Activated CD8-positive, alpha-beta memory T cell treated with anti-CD3 and anti-CD28 coated beads for 36 hours (primary cell): ENCODE measurements around the gene ELF3. TPM values are rescaled to one million over a fixed set of nuclear protein-coding genes. Genes with fewer than 3 reads are reported as not detected.
"Not testable (repeated sequence)": the region's sequence is repeated elsewhere in the genome, so short reads cannot be mapped to it uniquely, and the experiment has no call there.

ENCODE experiments used
- CTCF ChIA-PET: fragments of 350-600 bp; sonication (Branson Sonifier 250); formaldehyde crosslinking; loops from one replicate; lab custom pipeline; 2021; ENCODE audit warnings: antibody characterized with exemption; lab: Charles Lee
- POLR2A ChIA-PET: fragments of 350-600 bp; sonication (Branson Sonifier 250); formaldehyde crosslinking; loops from one replicate; lab custom pipeline; 2021; ENCODE audit warnings: antibody characterized with exemption; lab: Charles Lee
- total RNA-seq, 2 experiments: library from RNA; stranded (reverse); gene quantifications; one replicate each; pipeline ENCODE4 v1.2.3, GENCODE V29; 2021

The ELF3 gene
- total RNA-seq, result under 1 TPM; 0.10 to 0.19 TPM

GRCh38 chr1:202010180-202011015 is at the start of gene ELF3:
Gene ELF3 (plus strand): TSS chr1:202010587. CDS start chr1:202011137, 550 bp downstream.
- POLR2A ChIA-PET, result no interaction called here
- CTCF ChIA-PET, result interaction anchor here (0.5 to 2.3 kb wide), 6 partner anchors 9 to 130 kb away, joined by 3 to 8 read pairs (median 4); no protein-coding TSS in a partner anchor

- POLR2A ChIA-PET, result not testable (repeated sequence)
Observed at GRCh38 chr1:201962382-201962781, 48.0 kb upstream of the ELF3 start.

GRCh38 chr1:201964261-201964660 is 46.1 kb upstream of the ELF3 start:
- POLR2A ChIA-PET, result no interaction called here
- CTCF ChIA-PET, result interaction anchor here (1.3 to 2.1 kb wide), 4 partner anchors 35 to 136 kb away, joined by 3 to 5 read pairs (median 3); partner anchors contain the start of gene IPO9

More at GRCh38 chr1:201962382-201962781, 48.0 kb upstream of the ELF3 start:
- CTCF ChIA-PET, result interaction anchor here (0.6 to 2.1 kb wide), 2 partner anchors 15 to 67 kb away, joined by 3 to 5 read pairs; no protein-coding TSS in a partner anchor

GRCh38 chr1:201966171-201966570 is 44.2 kb upstream of the ELF3 start:
- ChIA-PET CTCF (no interaction called here), POLR2A (no interaction called here)

GRCh38 chr1:201968202-201968925 is 42.0 kb upstream of the ELF3 start:
- CTCF ChIA-PET, result interaction anchor here (0.9 kb wide), 1 partner anchor 72 kb away, joined by 3 read pairs; no protein-coding TSS in a partner anchor
- POLR2A ChIA-PET, result no interaction called here

- ChIA-PET CTCF (no interaction called here), POLR2A (no interaction called here)
Observed at GRCh38 chr1:201970334-201971159, 39.8 kb upstream of the ELF3 start.

GRCh38 chr1:201982082-201982622 is 28.2 kb upstream of the ELF3 start:
- ChIA-PET POLR2A (interaction anchor here (1.2 to 1.9 kb wide), 2 partner anchors 9 to 17 kb away, joined by 4 to 5 read pairs; no protein-coding TSS in a partner anchor), CTCF (interaction anchor here (0.9 to 3.5 kb wide), 3 partner anchors 17 to 86 kb away, joined by 3 to 12 read pairs (median 4); no protein-coding TSS in a partner anchor)

- ChIA-PET CTCF (interaction anchor here (0.9 to 3.5 kb wide), 4 partner anchors 16 to 87 kb away, joined by 3 to 12 read pairs (median 4); no protein-coding TSS in a partner anchor), POLR2A (interaction anchor here (0.8 to 1.9 kb wide), 3 partner anchors 10 to 28 kb away, joined by 3 to 5 read pairs (median 4); partner anchors contain the start of gene TIMM17A)
Observed at GRCh38 chr1:201982623-201983379, 27.6 kb upstream of the ELF3 start, which contains the start of gene RNPEP. Gene RNPEP (plus strand): TSS chr1:201982648. CDS start chr1:201982667, 19 bp downstream.

- POLR2A ChIA-PET, result interaction anchor here (0.8 to 1.2 kb wide), 2 partner anchors 16 to 28 kb away, joined by 3 to 4 read pairs; partner anchors contain the start of gene TIMM17A
Observed at GRCh38 chr1:201983380-201983805, 27.0 kb upstream of the ELF3 start.

GRCh38 chr1:201984446-201984845 is 25.9 kb upstream of the ELF3 start:
- ChIA-PET POLR2A (no interaction called here), CTCF (interaction anchor here (2.0 to 3.5 kb wide), 2 partner anchors 15 to 89 kb away, joined by 5 to 12 read pairs; no protein-coding TSS in a partner anchor)

More at GRCh38 chr1:201983380-201983805, 27.0 kb upstream of the ELF3 start:
- CTCF ChIA-PET, result interaction anchor here (0.9 to 3.5 kb wide), 4 partner anchors 16 to 88 kb away, joined by 3 to 12 read pairs (median 4); no protein-coding TSS in a partner anchor

GRCh38 chr1:201985355-201985754 is 25.0 kb upstream of the ELF3 start:
- CTCF ChIA-PET, result interaction anchor here (2.0 kb wide), 1 partner anchor 14 kb away, joined by 5 read pairs; no protein-coding TSS in a partner anchor
- POLR2A ChIA-PET, result no interaction called here

- ChIA-PET POLR2A (no interaction called here), CTCF (interaction anchor here (1.0 kb wide), 1 partner anchor 10 kb away, joined by 3 read pairs; no protein-coding TSS in a partner anchor)
Observed at GRCh38 chr1:201988601-201989000, 21.8 kb upstream of the ELF3 start.

GRCh38 chr1:201989354-201990128 is 20.8 kb upstream of the ELF3 start:
- CTCF ChIA-PET, result interaction anchor here (1.0 kb wide), 1 partner anchor 10 kb away, joined by 3 read pairs; no protein-coding TSS in a partner anchor
- POLR2A ChIA-PET, result no interaction called here

- ChIA-PET CTCF (no interaction called here), POLR2A (no interaction called here)
Observed at GRCh38 chr1:201990427-201990826, 20.0 kb upstream of the ELF3 start.

- POLR2A ChIA-PET, result interaction anchor here (1.1 kb wide), 1 partner anchor 17 kb away, joined by 4 read pairs; the partner anchor contains the start of gene RNPEP
Observed at GRCh38 chr1:201999625-202000238, 10.7 kb upstream of the ELF3 start.

More at GRCh38 chr1:201999625-202000238, 10.7 kb upstream of the ELF3 start:
- CTCF ChIA-PET, result interaction anchor here (0.7 to 2.1 kb wide), 21 partner anchors 9 to 268 kb away, joined by 3 to 14 read pairs (median 3); partner anchors contain the start of genes ELF3 and RNPEP
